Astrocyte of the spinal cord (primary cell): Measurements from ENCODE around the gene TCF3.

Experiments
- DNase-seq: peaks from one replicate; pipeline ENCODE4 v3.0.0; 2011; ENCODE audit warnings: low read depth, low spot score
- H3K4me3 ChIP-seq: 2 replicates; pipeline ENCODE4 v1.5.1; 2011; ENCODE audit warnings: low read depth, mild to moderate bottlenecking, low read length, moderate library complexity
- CTCF ChIP-seq: IDR thresholded peaks from 2 replicates; pipeline ENCODE4 v1.5.1; 2012; ENCODE audit warnings: low read depth, mild to moderate bottlenecking, low read length, inconsistent platforms
- in situ Hi-C: cut with HindIII; loops from 2 replicates; pipeline ENCODE4 v1.10.0; 2017; ENCODE audit warnings: low sequenced_read_pairs

The TCF3 gene

GRCh38 chr19:1569997-1570396 is 82.4 kb downstream of the TCF3 start:
- H3K4me3 ChIP-seq: no peak overlapping the region
- no peak for TF ChIP-seq CTCF
- no peak for DNase-seq
- in situ Hi-C loops: no loop called here

- H3K4me3 ChIP-seq: peak within 1 kb of the TSS; percentile 62
- in situ Hi-C loops: no loop called here
- peak; percentile 56 for DNase-seq
- TF ChIP-seq CTCF: no peak
Measured at GRCh38 chr19:1568320-1569019, 83.9 kb downstream of the TCF3 start, which contains the start of gene MEX3D. MEX3D (minus strand) TSS chr19:1568325; CDS start chr19:1568058, 267 bp downstream.

GRCh38 chr19:1567848-1568227 is 84.6 kb downstream of the TCF3 start:
- H3K4me3 ChIP-seq: peak overlapping the region; percentile 62
- in situ Hi-C loops: no loop called here
- TF ChIP-seq CTCF: no peak
- no peak for DNase-seq

- peak overlapping the region; percentile 62 for H3K4me3 ChIP-seq
- DNase-seq: peak; percentile 8
- in situ Hi-C loops: no loop called here
Measured at GRCh38 chr19:1567116-1567847, 85.1 kb downstream of the TCF3 start.

GRCh38 chr19:1566392-1567115 is 85.9 kb downstream of the TCF3 start:
- DNase-seq: peak; percentile 88
- TF ChIP-seq CTCF: no peak
- peak overlapping the region; percentile 62 for H3K4me3 ChIP-seq
- in situ Hi-C loops: no loop called here

More at GRCh38 chr19:1567116-1567847, 85.1 kb downstream of the TCF3 start:
- no peak for TF ChIP-seq CTCF

- no peak for TF ChIP-seq CTCF
- no peak for DNase-seq
- in situ Hi-C loops: no loop called here
- H3K4me3 ChIP-seq: no peak overlapping the region
Measured at GRCh38 chr19:1563251-1563650, 89.2 kb downstream of the TCF3 start.
